MM.1S (cell line): ENCODE measurements around the gene LLGL1.

ENCODE experiments used
- DNase-seq: peaks from one replicate; pipeline ENCODE4 v3.0.0-alpha.2; 2015
- H2AFZ ChIP-seq: fragments of 300-600 bp; sonication (generic); 2 replicates; pipeline ENCODE4 v1.6.0; 2016; ENCODE audit warnings: antibody characterized with exemption, low read length
- H3F3A ChIP-seq: fragments of 300-600 bp; sonication (generic); 2 replicates; pipeline ENCODE4 v1.6.1; 2016; ENCODE audit warnings: mild to moderate bottlenecking, antibody characterized with exemption, low read length, moderate library complexity, mixed read lengths; ENCODE audit not compliant: insufficient read depth
- H3K27ac ChIP-seq: fragments of 300-600 bp; sonication (generic); 2 replicates; pipeline ENCODE4 v1.5.1; 2016; ENCODE audit warnings: mild to moderate bottlenecking, low read length
- H3K27me3 ChIP-seq: fragments of 300-600 bp; sonication (generic); replicated peaks from 2 replicates; pipeline ENCODE4 v1.6.0; 2016; ENCODE audit warnings: low read length; ENCODE audit not compliant: insufficient read depth
- H3K36me3 ChIP-seq: fragments of 300-600 bp; sonication (generic); replicated peaks from 2 replicates; pipeline ENCODE4 v1.6.1; 2016; ENCODE audit warnings: mild to moderate bottlenecking, low read length, mixed read lengths; ENCODE audit not compliant: insufficient read depth
- H3K4me1 ChIP-seq: fragments of 300-600 bp; sonication (generic); 2 replicates; pipeline ENCODE4 v1.6.1; 2016; ENCODE audit warnings: low read length, mixed read lengths
- H3K4me2 ChIP-seq: fragments of 300-600 bp; sonication (generic); 2 replicates; pipeline ENCODE4 v1.6.0; 2016; ENCODE audit warnings: low read depth, low read length
- H3K4me3 ChIP-seq: fragments of 300-600 bp; sonication (generic); 2 replicates; pipeline ENCODE4 v1.5.1; 2016; ENCODE audit warnings: low read length, mixed read lengths
- H3K79me2 ChIP-seq: fragments of 300-600 bp; sonication (generic); 2 replicates; pipeline ENCODE4 v1.6.1; 2016; ENCODE audit warnings: mixed run types, low read length, mixed read lengths
- H3K9ac ChIP-seq: fragments of 300-600 bp; sonication (generic); 2 replicates; pipeline ENCODE4 v1.6.1; 2016; ENCODE audit warnings: low read length, mixed read lengths
- H3K9me2 ChIP-seq: fragments of 300-600 bp; sonication (generic); replicated peaks from 2 replicates; pipeline ENCODE4 v1.6.1; 2016; ENCODE audit warnings: mild to moderate bottlenecking, low read length, mixed read lengths; ENCODE audit not compliant: insufficient read depth
- H3K9me3 ChIP-seq: fragments of 300-600 bp; sonication (generic); replicated peaks from 2 replicates; pipeline ENCODE4 v1.6.1; 2016; ENCODE audit warnings: mild to moderate bottlenecking, low read length, mixed read lengths; ENCODE audit not compliant: insufficient read depth
- H4K20me1 ChIP-seq: fragments of 300-600 bp; sonication (generic); 2 replicates; pipeline ENCODE4 v1.6.1; 2016; ENCODE audit warnings: mild to moderate bottlenecking, low read length, moderate library complexity, mixed read lengths; ENCODE audit not compliant: insufficient read depth
- EZH2 ChIP-seq: fragments of 300-600 bp; sonication (generic); optimal IDR thresholded peaks from 2 replicates; pipeline ENCODE3; 2017; ENCODE audit warnings: low read depth, mild to moderate bottlenecking, antibody characterized with exemption, low read length, mixed read lengths
- EZH2phosphoT487 ChIP-seq: fragments of 300-600 bp; sonication (generic); IDR thresholded peaks from 2 replicates; pipeline ENCODE4 v1.6.1; 2018; ENCODE audit warnings: antibody characterized with exemption, low read length
- TF ChIP-seq, protein P1 (sequence below): fragments of 300-600 bp; sonication (generic); IDR thresholded peaks from 2 replicates; pipeline ENCODE4 v1.5.1; 2016; ENCODE audit warnings: antibody characterized with exemption, low read length, mixed read lengths

The LLGL1 gene

GRCh38 chr17:18184143-18185031 lies 41.0 kb upstream of the LLGL1 start:
- TF ChIP-seq, protein P1, sequence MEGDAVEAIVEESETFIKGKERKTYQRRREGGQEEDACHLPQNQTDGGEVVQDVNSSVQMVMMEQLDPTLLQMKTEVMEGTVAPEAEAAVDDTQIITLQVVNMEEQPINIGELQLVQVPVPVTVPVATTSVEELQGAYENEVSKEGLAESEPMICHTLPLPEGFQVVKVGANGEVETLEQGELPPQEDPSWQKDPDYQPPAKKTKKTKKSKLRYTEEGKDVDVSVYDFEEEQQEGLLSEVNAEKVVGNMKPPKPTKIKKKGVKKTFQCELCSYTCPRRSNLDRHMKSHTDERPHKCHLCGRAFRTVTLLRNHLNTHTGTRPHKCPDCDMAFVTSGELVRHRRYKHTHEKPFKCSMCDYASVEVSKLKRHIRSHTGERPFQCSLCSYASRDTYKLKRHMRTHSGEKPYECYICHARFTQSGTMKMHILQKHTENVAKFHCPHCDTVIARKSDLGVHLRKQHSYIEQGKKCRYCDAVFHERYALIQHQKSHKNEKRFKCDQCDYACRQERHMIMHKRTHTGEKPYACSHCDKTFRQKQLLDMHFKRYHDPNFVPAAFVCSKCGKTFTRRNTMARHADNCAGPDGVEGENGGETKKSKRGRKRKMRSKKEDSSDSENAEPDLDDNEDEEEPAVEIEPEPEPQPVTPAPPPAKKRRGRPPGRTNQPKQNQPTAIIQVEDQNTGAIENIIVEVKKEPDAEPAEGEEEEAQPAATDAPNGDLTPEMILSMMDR, result no peak
- TF ChIP-seq EZH2 (no peak), EZH2phosphoT487 (no peak)
- Histone ChIP-seq H3K4me3 (peak overlapping the region; percentile 92), H4K20me1 (peaks cover 34% of the 10 kb centered on the region), H3K9me2 (no peaks in the 10 kb centered on the region), H3K4me2 (peak overlapping the region; percentile 90), H3K9ac (peak overlapping the region; percentile 89), H3F3A (peaks cover 12% of the 10 kb centered on the region), H3K27me3 (no peaks in the 10 kb centered on the region), H3K27ac (peak overlapping the region; percentile 95; the same call in 1 of the 2 replicates), H2AFZ (peak overlapping the region; percentile 28; the same call in 1 of the 2 replicates), H3K4me1 (peaks cover 29% of the 10 kb centered on the region; the same call in 1 of the 2 replicates), H3K79me2 (peaks cover 56% of the 10 kb centered on the region), H3K9me3 (no peaks in the 10 kb centered on the region), H3K36me3 (no peaks in the 10 kb centered on the region)
- peak; percentile 34 for DNase-seq

DNA sequence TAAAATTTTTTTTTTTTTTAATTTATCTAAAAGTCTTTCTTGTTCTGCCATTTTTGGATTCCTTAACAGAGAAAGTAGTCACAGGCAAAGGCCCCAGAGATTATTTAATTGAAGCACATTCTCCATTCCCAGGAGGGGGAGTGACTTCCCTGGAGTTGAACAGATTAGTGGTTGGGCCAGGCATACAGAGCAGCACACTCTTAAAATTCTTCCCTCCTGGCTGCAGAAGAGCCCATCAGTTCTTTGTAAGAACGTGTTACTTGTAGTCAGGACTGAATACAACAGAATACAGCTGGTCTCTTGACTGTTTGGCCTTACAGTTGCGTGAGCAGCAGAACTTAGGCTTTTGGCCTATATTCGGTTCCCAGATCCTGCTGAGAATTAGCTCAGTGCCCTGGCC lies 40.0 kb upstream of the LLGL1 start:
- no peaks in the 10 kb centered on the region for H3K9me3 ChIP-seq
- TF ChIP-seq, protein P1, result no peak
- TF ChIP-seq EZH2phosphoT487 (no peak), EZH2 (no peak)
- peak overlapping the region; percentile 89; the same call in 1 of the 2 replicates for H3K9ac ChIP-seq
- H4K20me1 ChIP-seq, result peaks cover 34% of the 10 kb centered on the region
- DNase-seq, result no peak
- no peaks in the 10 kb centered on the region for H3K27me3 ChIP-seq
- H3K4me3 ChIP-seq, result peak overlapping the region; percentile 92
- peaks cover 29% of the 10 kb centered on the region; the same call in 1 of the 2 replicates for H3K4me1 ChIP-seq
- no peaks in the 10 kb centered on the region for H3K9me2 ChIP-seq
- H2AFZ ChIP-seq, result no peak overlapping the region
- no peaks in the 10 kb centered on the region for H3K36me3 ChIP-seq
- H3K27ac ChIP-seq, result no peak overlapping the region
- H3K79me2 ChIP-seq, result peaks cover 66% of the 10 kb centered on the region
- H3K4me2 ChIP-seq, result peak overlapping the region; percentile 90
- H3F3A ChIP-seq, result peaks cover 12% of the 10 kb centered on the region

GRCh38 chr17:18185832-18186626 lies 39.4 kb upstream of the LLGL1 start:
- peaks cover 72% of the 10 kb centered on the region for H3K79me2 ChIP-seq
- H3K9me3 ChIP-seq, result no peaks in the 10 kb centered on the region
- H3K4me2 ChIP-seq, result peak overlapping the region; percentile 90
- H3K27ac ChIP-seq, result no peak overlapping the region
- TF ChIP-seq EZH2phosphoT487, result no peak
- H3K9ac ChIP-seq, result peak overlapping the region; percentile 89; the same call in 1 of the 2 replicates
- no peaks in the 10 kb centered on the region for H3K27me3 ChIP-seq
- no peaks in the 10 kb centered on the region for H3K9me2 ChIP-seq
- H3K36me3 ChIP-seq, result no peaks in the 10 kb centered on the region
- H3K4me3 ChIP-seq, result peak overlapping the region; percentile 92
- peaks cover 12% of the 10 kb centered on the region for H3F3A ChIP-seq
- H2AFZ ChIP-seq, result no peak overlapping the region
- H4K20me1 ChIP-seq, result peaks cover 34% of the 10 kb centered on the region
- no peak for DNase-seq
- peaks cover 29% of the 10 kb centered on the region; the same call in 1 of the 2 replicates for H3K4me1 ChIP-seq
